22Rv1 (cell line): ENCODE measurements around the gene RPS6KL1.

Source experiments
- H3K27ac ChIP-seq: fragments of 450-650 bp; 2 replicates; pipeline ENCODE4 v1.5.1; 2017
- ZFX ChIP-seq: fragments of 450-650 bp; IDR thresholded peaks from 2 replicates; pipeline ENCODE4 v1.6.1; 2017; ENCODE audit warnings: antibody characterized with exemption, borderline replicate concordance
- TF ChIP-seq, protein P1 (sequence below): fragments of 450-650 bp; IDR thresholded peaks from 2 replicates; pipeline ENCODE4 v1.5.1; 2017; ENCODE audit warnings: mild to moderate bottlenecking

RPS6KL1 gene

DNA sequence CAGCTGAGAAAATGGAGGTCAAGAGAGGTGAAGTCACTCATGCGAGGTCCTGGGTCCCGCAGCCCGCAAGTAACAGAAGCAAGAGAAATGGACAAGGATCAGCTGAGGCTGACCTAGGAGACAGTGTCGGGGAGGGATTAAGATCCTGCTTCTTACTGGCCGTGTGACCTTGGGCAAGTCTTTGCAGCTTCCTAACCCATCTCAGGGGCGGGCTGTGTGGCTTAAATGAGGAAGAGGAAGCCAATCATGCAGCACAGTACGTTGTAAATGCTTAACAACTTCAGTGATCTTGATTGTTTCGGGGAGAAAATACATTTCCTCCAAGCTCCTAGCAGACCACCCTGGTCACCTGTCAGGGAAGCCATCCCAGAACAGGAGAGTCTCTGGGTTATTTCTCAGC, 39.4 kb upstream of the RPS6KL1 start:
- no peak overlapping the region for H3K27ac ChIP-seq
- TF ChIP-seq ZFX: no peak
- TF ChIP-seq, protein P1, sequence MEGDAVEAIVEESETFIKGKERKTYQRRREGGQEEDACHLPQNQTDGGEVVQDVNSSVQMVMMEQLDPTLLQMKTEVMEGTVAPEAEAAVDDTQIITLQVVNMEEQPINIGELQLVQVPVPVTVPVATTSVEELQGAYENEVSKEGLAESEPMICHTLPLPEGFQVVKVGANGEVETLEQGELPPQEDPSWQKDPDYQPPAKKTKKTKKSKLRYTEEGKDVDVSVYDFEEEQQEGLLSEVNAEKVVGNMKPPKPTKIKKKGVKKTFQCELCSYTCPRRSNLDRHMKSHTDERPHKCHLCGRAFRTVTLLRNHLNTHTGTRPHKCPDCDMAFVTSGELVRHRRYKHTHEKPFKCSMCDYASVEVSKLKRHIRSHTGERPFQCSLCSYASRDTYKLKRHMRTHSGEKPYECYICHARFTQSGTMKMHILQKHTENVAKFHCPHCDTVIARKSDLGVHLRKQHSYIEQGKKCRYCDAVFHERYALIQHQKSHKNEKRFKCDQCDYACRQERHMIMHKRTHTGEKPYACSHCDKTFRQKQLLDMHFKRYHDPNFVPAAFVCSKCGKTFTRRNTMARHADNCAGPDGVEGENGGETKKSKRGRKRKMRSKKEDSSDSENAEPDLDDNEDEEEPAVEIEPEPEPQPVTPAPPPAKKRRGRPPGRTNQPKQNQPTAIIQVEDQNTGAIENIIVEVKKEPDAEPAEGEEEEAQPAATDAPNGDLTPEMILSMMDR: no peak

DNA sequence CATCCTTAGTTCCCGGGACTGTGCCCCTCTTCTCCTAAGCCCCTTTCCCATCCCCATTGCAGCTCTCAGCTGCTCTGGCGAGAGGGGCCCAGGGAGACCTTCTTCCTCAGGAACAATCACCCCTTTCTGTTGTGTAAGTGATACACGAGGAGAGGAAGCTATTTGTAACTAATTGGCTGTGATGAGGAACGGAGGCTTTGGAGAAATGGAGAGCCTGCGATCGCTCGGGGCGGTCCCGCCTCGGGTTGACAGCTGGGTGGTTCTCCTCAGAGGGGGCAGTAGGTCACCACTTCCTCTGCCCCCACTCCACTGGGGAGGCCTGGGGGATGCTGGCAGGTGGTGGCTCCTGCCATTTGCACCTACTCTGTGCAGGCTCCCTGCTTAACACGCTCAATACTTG, 39.0 kb upstream of the RPS6KL1 start:
- H3K27ac ChIP-seq: no peak overlapping the region
- TF ChIP-seq, protein P1: no peak
- no peak for TF ChIP-seq ZFX

DNA sequence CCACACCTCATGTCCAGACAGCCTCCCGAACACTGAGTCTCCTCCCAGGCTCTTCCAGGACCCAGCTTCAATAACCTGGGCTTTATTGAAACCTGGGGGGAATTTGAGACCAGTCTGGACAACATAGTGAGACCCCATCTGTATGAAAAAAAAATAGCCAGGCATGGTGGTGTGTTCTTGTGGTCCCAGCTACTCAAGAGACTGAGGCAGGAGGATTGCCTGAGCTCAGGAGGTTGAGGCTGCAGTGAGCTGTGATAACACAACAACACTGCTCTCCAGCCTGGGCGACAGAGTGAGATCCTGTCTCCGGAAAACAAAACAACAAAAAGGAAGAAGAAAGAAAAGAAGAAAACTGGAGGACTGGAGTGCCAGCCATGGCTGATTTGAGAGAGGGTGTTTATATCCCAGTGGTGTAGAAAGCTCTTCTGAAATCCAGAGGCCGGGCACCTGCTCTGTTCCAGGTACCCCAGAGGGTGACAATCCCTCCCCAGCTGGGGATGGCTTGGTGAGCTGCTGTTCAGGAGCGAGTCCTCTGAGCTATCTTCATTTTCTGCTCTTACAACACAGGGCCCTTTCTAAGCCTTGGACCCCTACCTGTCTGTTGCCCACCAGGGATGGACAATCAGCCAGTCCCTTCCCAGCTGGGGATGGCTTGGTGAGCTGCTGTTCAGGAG, 38.3 kb upstream of the RPS6KL1 start:
- H3K27ac ChIP-seq: no peak overlapping the region
- no peak for TF ChIP-seq ZFX
- TF ChIP-seq, protein P1: no peak

DNA sequence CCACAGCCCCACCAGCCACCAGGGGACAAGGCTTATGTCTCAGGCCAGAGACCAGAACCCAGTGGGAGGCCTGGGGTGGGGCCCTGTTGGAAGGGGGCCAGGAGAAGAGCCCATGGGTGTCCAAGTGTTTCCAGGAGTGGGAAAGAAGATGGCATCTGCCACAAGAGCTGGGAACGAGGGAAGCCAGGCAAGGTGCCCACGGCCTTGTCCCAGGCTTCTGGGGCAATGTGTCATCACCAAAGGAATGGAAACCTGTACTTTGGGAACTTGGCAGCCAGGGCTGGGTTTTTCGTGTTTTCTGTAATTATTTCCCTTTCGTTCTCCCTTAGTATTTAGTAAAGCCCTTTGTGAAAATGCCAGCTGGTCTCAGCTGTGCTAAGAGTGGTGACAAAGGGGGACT, 37.7 kb upstream of the RPS6KL1 start:
- no peak for TF ChIP-seq ZFX
- TF ChIP-seq, protein P1: no peak
- H3K27ac ChIP-seq: no peak overlapping the region

DNA sequence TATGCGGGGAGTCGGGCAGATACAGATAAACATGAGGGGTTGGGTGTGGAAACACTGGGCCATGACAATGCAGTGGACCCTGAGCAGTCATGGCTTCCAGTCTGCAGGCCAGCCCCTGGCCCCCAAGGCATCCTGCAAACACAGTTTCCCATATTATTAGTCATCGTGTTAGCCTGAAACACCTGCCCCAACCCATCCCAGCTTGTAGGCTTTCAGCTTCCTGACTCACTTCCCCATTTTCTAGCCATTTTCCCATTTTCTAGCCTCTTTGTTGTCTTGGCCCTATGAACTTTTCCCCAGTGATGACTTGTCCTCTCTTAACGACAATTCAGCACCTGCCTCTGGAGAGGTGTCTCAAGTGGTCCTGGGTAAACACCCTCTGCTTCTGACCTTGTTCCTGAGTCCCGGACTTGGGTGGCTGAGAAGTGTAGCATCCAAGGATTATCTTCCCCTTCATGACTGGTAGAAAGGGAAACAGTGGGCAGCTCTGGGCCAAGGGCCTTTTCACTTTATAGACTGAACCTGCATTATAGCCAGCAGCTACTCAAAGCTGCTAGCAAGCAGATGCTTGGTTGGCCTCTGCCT, 36.6 kb upstream of the RPS6KL1 start:
- TF ChIP-seq, protein P1: no peak
- TF ChIP-seq ZFX: no peak

DNA sequence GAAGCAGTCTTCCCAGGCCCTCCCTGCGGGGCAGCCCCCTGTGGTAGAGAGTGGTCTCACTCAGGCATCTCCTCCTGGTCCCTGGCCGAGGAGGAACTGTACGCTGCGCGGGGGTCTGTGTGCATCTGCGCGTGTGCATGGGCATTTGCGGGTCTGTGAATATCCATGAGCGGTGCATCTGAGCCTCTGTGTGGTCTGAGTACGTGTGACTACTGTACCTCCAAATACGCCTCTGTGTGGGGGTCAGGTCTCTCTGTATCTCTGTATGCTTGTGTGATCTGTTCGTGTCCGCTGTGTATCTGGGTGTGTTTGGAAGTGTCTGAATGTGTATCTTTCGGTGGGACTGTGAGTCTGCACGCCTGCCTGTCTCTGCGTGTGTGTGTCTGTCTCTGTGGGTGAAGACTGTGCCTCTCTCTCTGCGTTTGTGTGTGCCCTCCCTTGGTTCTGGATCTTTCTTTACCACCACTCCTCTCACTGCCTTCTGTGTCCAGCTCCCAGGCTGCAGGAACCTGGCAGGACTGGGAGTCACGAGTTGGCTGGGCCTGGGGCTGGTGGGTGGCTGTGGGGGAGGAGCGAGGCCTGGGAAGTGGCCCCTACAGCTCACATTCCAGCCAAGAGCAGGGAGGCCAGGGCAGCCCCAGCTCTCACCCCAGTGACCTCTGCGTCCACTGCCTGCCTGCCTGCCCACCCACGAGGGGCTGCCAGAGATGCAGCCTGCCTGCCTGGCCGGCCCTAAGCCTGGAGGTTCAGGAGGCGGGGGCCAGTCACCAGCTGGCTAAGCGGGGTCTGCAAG, 33.4 kb upstream of the RPS6KL1 start:
- TF ChIP-seq, protein P1: no peak
- no peak for TF ChIP-seq ZFX
- no peak overlapping the region for H3K27ac ChIP-seq

More for the DNA sequence above, 36.6 kb upstream of the RPS6KL1 start:
- H3K27ac ChIP-seq: no peak overlapping the region

DNA sequence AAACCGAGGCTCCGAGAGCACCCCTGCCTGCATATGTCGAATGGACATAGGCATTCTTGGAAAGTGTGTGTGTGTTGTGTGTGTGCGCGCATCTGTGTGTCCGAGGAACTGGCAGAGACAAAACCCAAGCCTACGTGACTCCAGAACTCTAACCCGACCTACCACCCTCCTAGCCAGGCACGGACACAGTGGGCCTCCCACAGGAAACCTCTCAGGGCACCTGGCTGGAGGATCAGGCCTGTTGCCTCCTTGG, 32.9 kb upstream of the RPS6KL1 start:
- no peak overlapping the region for H3K27ac ChIP-seq
- TF ChIP-seq ZFX: no peak
- TF ChIP-seq, protein P1: no peak
